HG03039 (cell line): ENCODE measurements around the gene PLAU.
"Not testable (repeated sequence)": the region's sequence is repeated elsewhere in the genome, so short reads cannot be mapped to it uniquely, and the experiment has no call there.

Experiments used
- ATAC-seq: cut with Tn5 transposase; IDR thresholded peaks from one replicate; pipeline ENCODE4 v1.9.1; 2021; ENCODE audit warnings: mild to moderate bottlenecking, moderate library complexity; ENCODE audit not compliant: unreplicated experiment

The PLAU gene

GRCh38 chr10:73895381-73895780 lies 15.6 kb upstream of the PLAU start:
- ATAC-seq, result not testable (repeated sequence)

GRCh38 chr10:73897693-73898092 lies 13.2 kb upstream of the PLAU start:
- no peak for ATAC-seq

- no peak for ATAC-seq
Measured at GRCh38 chr10:73898730-73899410, 12.1 kb upstream of the PLAU start.

- ATAC-seq, result no peak
Measured at GRCh38 chr10:73899423-73899822, 11.5 kb upstream of the PLAU start.

- no peak for ATAC-seq
Measured at GRCh38 chr10:73900064-73900463, 10.9 kb upstream of the PLAU start.

GRCh38 chr10:73901261-73901660 lies 9.7 kb upstream of the PLAU start:
- ATAC-seq, result no peak

- ATAC-seq, result no peak
Measured at GRCh38 chr10:73902351-73902750, 8.6 kb upstream of the PLAU start.

GRCh38 chr10:73905256-73906020 lies 5.5 kb upstream of the PLAU start:
- ATAC-seq, result no peak

- no peak for ATAC-seq
Measured at GRCh38 chr10:73906524-73907447, 4.1 kb upstream of the PLAU start.

GRCh38 chr10:73907841-73908517 lies 3.0 kb upstream of the PLAU start:
- ATAC-seq, result no peak

GRCh38 chr10:73908853-73909539 lies 1.9 kb upstream of the PLAU start:
- no peak for ATAC-seq

- ATAC-seq, result no peak
Measured at GRCh38 chr10:73909540-73910115, 1.3 kb upstream of the PLAU start.

GRCh38 chr10:73910401-73910763 lies 550 bp upstream of the PLAU start:
- no peak for ATAC-seq

GRCh38 chr10:73911553-73912004 lies 647 bp downstream of the PLAU start:
- ATAC-seq, result no peak

- ATAC-seq, result no peak
Measured at GRCh38 chr10:73914036-73914435, 3.1 kb downstream of the PLAU start.

- no peak for ATAC-seq
Measured at GRCh38 chr10:73915206-73915851, 4.4 kb downstream of the PLAU start.

- ATAC-seq, result no peak
Measured at GRCh38 chr10:73916761-73917470, 6.0 kb downstream of the PLAU start.

GRCh38 chr10:73917566-73918305 lies 6.8 kb downstream of the PLAU start:
- no peak for ATAC-seq
